Measurements from ENCODE around the gene SOHLH2. TPM values are rescaled to one million over a fixed set of nuclear protein-coding genes. Genes with fewer than 3 reads are reported as not detected.

SOHLH2 gene
- total RNA-seq, 1 experiment from 2014 or later: 1.6 TPM

DNA sequence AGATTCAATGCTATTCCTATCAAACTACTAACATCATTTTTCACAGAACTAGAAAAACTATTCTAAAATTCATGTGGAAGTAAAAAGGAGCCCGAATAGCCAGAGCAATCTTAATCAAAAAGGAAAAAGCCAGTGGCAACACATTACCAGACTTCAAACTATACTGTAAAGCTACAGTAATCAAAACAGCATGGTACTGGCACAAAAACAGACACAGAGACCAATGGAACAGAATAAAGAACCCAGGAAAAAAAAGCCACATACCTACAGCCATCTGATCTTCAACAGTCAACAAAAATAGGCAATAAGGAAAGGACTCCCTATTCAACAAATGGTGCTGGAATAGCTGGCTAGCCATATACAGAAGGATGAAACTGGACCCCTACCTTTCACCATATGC is 10.4 kb upstream of the SOHLH2 start:
- BruUV-seq (replicated peaks): no TSS peak

DNA sequence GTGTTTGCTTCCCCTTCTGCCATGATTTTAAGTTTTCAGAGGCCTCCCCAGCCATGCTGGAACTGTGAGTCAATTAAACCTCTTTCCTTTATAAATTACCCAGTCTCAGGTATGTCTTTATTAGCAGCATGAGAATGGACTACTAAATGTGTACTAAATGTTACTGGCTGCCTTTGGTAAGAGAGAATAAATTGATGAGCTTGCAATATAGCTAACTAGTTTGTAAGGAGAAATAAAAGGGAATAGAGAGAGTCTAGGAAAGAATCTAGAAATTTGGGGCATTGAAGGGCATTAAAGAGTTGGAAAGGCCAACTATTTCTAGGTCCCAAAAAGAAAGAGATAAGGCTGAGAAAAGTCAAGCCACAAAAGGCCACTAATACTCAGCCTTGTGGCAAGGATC is 5.5 kb upstream of the SOHLH2 start:
- no peaks in the 10 kb centered on the region for H3K27me3 ChIP-seq (replicated peaks; ENCODE audit: insufficient read depth, low read depth, low read length, poor library complexity)
- BruUV-seq (replicated peaks): no TSS peak
- H3K9me3 ChIP-seq (ENCODE audit: low read depth, low read length, poor library complexity, severe bottlenecking): peaks cover 7% of the 10 kb centered on the region
- intact Hi-C loops (cut with micrococcal nuclease; ENCODE audit: unreplicated experiment): no loop called here
- no peak overlapping the region for H3K4me3 ChIP-seq (ENCODE audit: low read depth, low read length, poor library complexity, severe bottlenecking)
- peaks cover 3% of the 10 kb centered on the region for H3K4me1 ChIP-seq (ENCODE audit: insufficient read depth, low read length, poor library complexity, severe bottlenecking)
- no peaks in the 10 kb centered on the region for H3K36me3 ChIP-seq (ENCODE audit: insufficient read depth, low read length, poor library complexity, severe bottlenecking)
- CTCF ChIA-PET: no interaction called here
- no peak overlapping the region for H3K27ac ChIP-seq (ENCODE audit: low read depth, low read length, poor library complexity, severe bottlenecking)
- TF ChIP-seq EZH2 (IDR thresholded peaks at IDR 0.05; ENCODE audit: borderline replicate concordance, low read depth, low read length, poor library complexity, severe bottlenecking): no peak
- TF ChIP-seq, protein P1, sequence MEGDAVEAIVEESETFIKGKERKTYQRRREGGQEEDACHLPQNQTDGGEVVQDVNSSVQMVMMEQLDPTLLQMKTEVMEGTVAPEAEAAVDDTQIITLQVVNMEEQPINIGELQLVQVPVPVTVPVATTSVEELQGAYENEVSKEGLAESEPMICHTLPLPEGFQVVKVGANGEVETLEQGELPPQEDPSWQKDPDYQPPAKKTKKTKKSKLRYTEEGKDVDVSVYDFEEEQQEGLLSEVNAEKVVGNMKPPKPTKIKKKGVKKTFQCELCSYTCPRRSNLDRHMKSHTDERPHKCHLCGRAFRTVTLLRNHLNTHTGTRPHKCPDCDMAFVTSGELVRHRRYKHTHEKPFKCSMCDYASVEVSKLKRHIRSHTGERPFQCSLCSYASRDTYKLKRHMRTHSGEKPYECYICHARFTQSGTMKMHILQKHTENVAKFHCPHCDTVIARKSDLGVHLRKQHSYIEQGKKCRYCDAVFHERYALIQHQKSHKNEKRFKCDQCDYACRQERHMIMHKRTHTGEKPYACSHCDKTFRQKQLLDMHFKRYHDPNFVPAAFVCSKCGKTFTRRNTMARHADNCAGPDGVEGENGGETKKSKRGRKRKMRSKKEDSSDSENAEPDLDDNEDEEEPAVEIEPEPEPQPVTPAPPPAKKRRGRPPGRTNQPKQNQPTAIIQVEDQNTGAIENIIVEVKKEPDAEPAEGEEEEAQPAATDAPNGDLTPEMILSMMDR (conservative IDR thresholded peaks at IDR 0.05; ENCODE audit: low read depth, low read length): no peak
- POLR2A ChIA-PET (ENCODE audit: low non-redundant PET): no interaction called here
- no peak for DNase-seq (ENCODE audit: low spot score)

More for the DNA sequence above, 10.4 kb upstream of the SOHLH2 start:
- no peak overlapping the region for H3K27ac ChIP-seq (ENCODE audit: low read depth, low read length, poor library complexity, severe bottlenecking)
- DNase-seq (ENCODE audit: low spot score): no peak
- no peaks in the 10 kb centered on the region for H3K36me3 ChIP-seq (ENCODE audit: insufficient read depth, low read length, poor library complexity, severe bottlenecking)
- H3K4me3 ChIP-seq (ENCODE audit: low read depth, low read length, poor library complexity, severe bottlenecking): no peak overlapping the region
- CTCF ChIA-PET: no interaction called here
- H3K27me3 ChIP-seq (replicated peaks; ENCODE audit: insufficient read depth, low read depth, low read length, poor library complexity): no peaks in the 10 kb centered on the region
- POLR2A ChIA-PET (ENCODE audit: low non-redundant PET): no interaction called here
- no peak for TF ChIP-seq EZH2 (IDR thresholded peaks at IDR 0.05; ENCODE audit: borderline replicate concordance, low read depth, low read length, poor library complexity, severe bottlenecking)
- TF ChIP-seq, protein P1 (conservative IDR thresholded peaks at IDR 0.05; ENCODE audit: low read depth, low read length): no peak
- H3K4me1 ChIP-seq (ENCODE audit: insufficient read depth, low read length, poor library complexity, severe bottlenecking): no peaks in the 10 kb centered on the region
- peaks cover 17% of the 10 kb centered on the region for H3K9me3 ChIP-seq (ENCODE audit: low read depth, low read length, poor library complexity, severe bottlenecking)
- intact Hi-C loops (cut with micrococcal nuclease; ENCODE audit: unreplicated experiment): no loop called here

- H3K4me1 ChIP-seq (ENCODE audit: insufficient read depth, low read length, poor library complexity, severe bottlenecking): peaks cover 10% of the 10 kb centered on the region
- H3K27ac ChIP-seq (ENCODE audit: low read depth, low read length, poor library complexity, severe bottlenecking): no peak overlapping the region
- POLR2A ChIA-PET (ENCODE audit: low non-redundant PET): no interaction called here
- no peak overlapping the region for H3K4me3 ChIP-seq (ENCODE audit: low read depth, low read length, poor library complexity, severe bottlenecking)
- no peak for TF ChIP-seq EZH2 (IDR thresholded peaks at IDR 0.05; ENCODE audit: borderline replicate concordance, low read depth, low read length, poor library complexity, severe bottlenecking)
- TF ChIP-seq, protein P1 (conservative IDR thresholded peaks at IDR 0.05; ENCODE audit: low read depth, low read length): no peak
- H3K9me3 ChIP-seq (ENCODE audit: low read depth, low read length, poor library complexity, severe bottlenecking): no peaks in the 10 kb centered on the region
- no TSS peak for BruUV-seq (replicated peaks)
- CTCF ChIA-PET: no interaction called here
- H3K27me3 ChIP-seq (replicated peaks; ENCODE audit: insufficient read depth, low read depth, low read length, poor library complexity): no peaks in the 10 kb centered on the region
- DNase-seq (ENCODE audit: low spot score): no peak
- H3K36me3 ChIP-seq (ENCODE audit: insufficient read depth, low read length, poor library complexity, severe bottlenecking): no peaks in the 10 kb centered on the region
- intact Hi-C loops (cut with micrococcal nuclease; ENCODE audit: unreplicated experiment): no loop called here
Observed at GRCh38 chr13:36217456-36217855, 3.1 kb upstream of the SOHLH2 start.
